PC-9 (cell line): ENCODE measurements around the gene TRABD. TPM values are rescaled to one million over a fixed set of nuclear protein-coding genes. Genes with fewer than 3 reads are reported as not detected.

Experiments used
- BruUV-seq: library from RNA; stranded (reverse); fragments of 400-500 nt; replicated peaks from 2 replicates; lab custom pipeline; 2021; lab: Mats Ljungman, UMichigan
- CTCF ChIA-PET: fragments of 300-600 bp; sonication (Branson Sonifier 250); formaldehyde crosslinking; loops from one replicate; lab custom pipeline; 2022; ENCODE audit warnings: antibody characterized with exemption; lab: Charles Lee
- POLR2A ChIA-PET: fragments of 300-600 bp; sonication (Branson Sonifier 250); formaldehyde crosslinking; loops from one replicate; lab custom pipeline; 2022; ENCODE audit warnings: antibody characterized with exemption; ENCODE audit not compliant: unreplicated experiment; lab: Charles Lee
- DNase-seq, 2 experiments: peaks; one replicate each; pipeline versions ENCODE4 v3.0.0 to v3.0.0-alpha.2; 2015 to 2022; ENCODE audit warnings: mixed read lengths in 1 of 2
- H2AFZ ChIP-seq: fragments of 200-600 bp; sonication (generic); 2 replicates; pipeline ENCODE4 v1.8.1; 2017; ENCODE audit warnings: antibody characterized with exemption
- H3F3A ChIP-seq: fragments of 200-600 bp; sonication (generic); 2 replicates; pipeline ENCODE4 v1.8.1; 2017; ENCODE audit warnings: antibody characterized with exemption, mild to moderate bottlenecking, low read depth; ENCODE audit not compliant: insufficient read depth
- H3K27ac ChIP-seq: fragments of 200-600 bp; sonication (generic); 2 replicates; pipeline ENCODE4 v1.6.1; 2016; ENCODE audit warnings: mixed run types
- H3K27me3 ChIP-seq: fragments of 200-600 bp; sonication (generic); 2 replicates; pipeline ENCODE4 v1.6.1; 2016; ENCODE audit warnings: low read depth, mixed run types; ENCODE audit not compliant: insufficient read depth
- H3K36me3 ChIP-seq: fragments of 200-600 bp; sonication (generic); 2 replicates; pipeline ENCODE4 v1.6.1; 2016; ENCODE audit warnings: low read depth, mixed run types
- H3K4me1 ChIP-seq: fragments of 200-600 bp; sonication (generic); replicated peaks from 2 replicates; pipeline ENCODE4 v1.6.1; 2016; ENCODE audit warnings: mixed run types; ENCODE audit not compliant: insufficient read depth
- H3K4me2 ChIP-seq: fragments of 200-600 bp; sonication (generic); 2 replicates; pipeline ENCODE4 v1.6.1; 2017; ENCODE audit warnings: mixed run types
- H3K4me3 ChIP-seq: fragments of 200-600 bp; sonication (generic); 2 replicates; pipeline ENCODE4 v1.6.1; 2016; ENCODE audit warnings: mixed run types
- H3K79me2 ChIP-seq: fragments of 200-600 bp; sonication (generic); 2 replicates; pipeline ENCODE4 v1.6.1; 2017; ENCODE audit warnings: low read depth, mixed run types
- H3K9me2 ChIP-seq: fragments of 200-600 bp; sonication (generic); 2 replicates; pipeline ENCODE4 v1.8.1; 2017; ENCODE audit warnings: mild to moderate bottlenecking; ENCODE audit not compliant: insufficient read depth
- H3K9me3 ChIP-seq: fragments of 200-600 bp; sonication (generic); 2 replicates; pipeline ENCODE4 v1.8.1; 2016; ENCODE audit warnings: low read depth; ENCODE audit not compliant: insufficient read depth
- H4K20me1 ChIP-seq: fragments of 200-600 bp; sonication (generic); 2 replicates; pipeline ENCODE4 v1.8.1; 2017; ENCODE audit not compliant: insufficient read depth
- CTCF ChIP-seq: fragments of 200-600 bp; sonication (generic); conservative IDR thresholded peaks from 2 replicates; pipeline ENCODE4 v1.6.1; 2017; ENCODE audit warnings: mixed run types, antibody characterized with exemption, mild to moderate bottlenecking, moderate library complexity
- EZH2 ChIP-seq: fragments of 200-600 bp; sonication (generic); IDR thresholded peaks from 2 replicates; pipeline ENCODE4 v1.8.0; 2017; ENCODE audit warnings: antibody characterized with exemption, low read depth
- intact Hi-C: fragments of 100-400 bp; cut with micrococcal nuclease; formaldehyde crosslinking; loops from one replicate; pipeline ENCODE4 v1.10.0; 2022; ENCODE audit not compliant: unreplicated experiment
- total RNA-seq: library from RNA; stranded (reverse); gene quantifications from 2 replicates; pipeline ENCODE4 v1.2.3, GENCODE V29; 2021

TRABD gene
- total RNA-seq, 1 experiment from 2014 or later = 68.2 TPM

DNA sequence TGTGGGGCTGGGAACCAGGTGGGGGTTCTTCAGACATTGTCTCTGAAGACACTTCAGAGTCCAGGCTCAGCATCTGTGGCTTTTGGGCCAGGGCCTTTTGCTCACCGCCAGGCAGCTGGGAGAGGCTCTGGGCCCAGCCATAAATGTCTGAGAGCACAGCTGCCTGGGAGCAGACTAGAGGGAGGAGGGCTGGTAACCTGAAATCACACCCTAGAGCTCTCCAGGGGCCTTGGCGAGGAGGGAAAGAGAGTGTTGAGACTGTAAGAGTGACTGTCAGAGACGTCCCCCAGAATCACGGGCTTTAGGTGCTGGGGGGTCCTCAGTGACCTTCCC lies 4.1 kb downstream of the TRABD start:
- H3K27me3 ChIP-seq = no peaks in the 10 kb centered on the region
- peak overlapping the region; percentile 73 for H3K4me2 ChIP-seq
- intact Hi-C loops = loop anchor here (1.0 kb wide), 1 partner anchor 10 kb away; no protein-coding TSS in a partner anchor
- H3K9me2 ChIP-seq = no peaks in the 10 kb centered on the region
- H3K79me2 ChIP-seq = peaks cover 69% of the 10 kb centered on the region
- no TSS peak for BruUV-seq
- H3K27ac ChIP-seq = peak overlapping the region; percentile 67
- H4K20me1 ChIP-seq = peaks cover 72% of the 10 kb centered on the region
- no peaks in the 10 kb centered on the region for H3K9me3 ChIP-seq
- H3K4me1 ChIP-seq = peaks cover 37% of the 10 kb centered on the region
- peaks cover 24% of the 10 kb centered on the region; the same call in 1 of the 2 replicates for H3K36me3 ChIP-seq
- POLR2A ChIA-PET = interaction anchor here (0.6 kb wide), 1 partner anchor 28 kb away, joined by 6 read pairs; no protein-coding TSS in a partner anchor
- no peak overlapping the region for H2AFZ ChIP-seq
- CTCF ChIA-PET = interaction anchor here (1.3 kb wide), 1 partner anchor 41 kb away, joined by 5 read pairs; no protein-coding TSS in a partner anchor
- H3F3A ChIP-seq = peaks cover 18% of the 10 kb centered on the region; the same call in 1 of the 2 replicates
- peak overlapping the region; percentile 49; the same call in 1 of the 2 replicates for H3K4me3 ChIP-seq
- no peak for DNase-seq
- TF ChIP-seq CTCF (no peak), EZH2 (no peak)

- Histone ChIP-seq H4K20me1 (peaks cover 77% of the 10 kb centered on the region), H3K4me3 (peak overlapping the region; percentile 49; the same call in 1 of the 2 replicates), H3K4me2 (peak overlapping the region; percentile 73), H3K4me1 (peaks cover 35% of the 10 kb centered on the region), H3K9me3 (no peaks in the 10 kb centered on the region), H2AFZ (peak overlapping the region; percentile 49; the same call in 1 of the 2 replicates), H3K79me2 (peaks cover 69% of the 10 kb centered on the region), H3K36me3 (peaks cover 27% of the 10 kb centered on the region; the same call in 1 of the 2 replicates), H3K27ac (peak overlapping the region; percentile 67), H3K9me2 (no peaks in the 10 kb centered on the region), H3F3A (peaks cover 23% of the 10 kb centered on the region; the same call in 1 of the 2 replicates), H3K27me3 (no peaks in the 10 kb centered on the region)
- no TSS peak for BruUV-seq
- peak; percentile 81 to 89 for DNase-seq
- POLR2A ChIA-PET = interaction anchor here (0.5 to 0.6 kb wide), 2 partner anchors 25 to 27 kb away, joined by 3 to 6 read pairs; no protein-coding TSS in a partner anchor
- CTCF ChIA-PET = interaction anchor here (1.3 kb wide), 1 partner anchor 42 kb away, joined by 5 read pairs; no protein-coding TSS in a partner anchor
- intact Hi-C loops = loop anchor here (1.0 kb wide), 1 partner anchor 10 kb away; no protein-coding TSS in a partner anchor
- TF ChIP-seq EZH2 = no peak
- peak; percentile 54; the same call in 1 of the 2 replicates for TF ChIP-seq CTCF
Measured at GRCh38 chr22:50190182-50190940, 4.6 kb downstream of the TRABD start.

DNA sequence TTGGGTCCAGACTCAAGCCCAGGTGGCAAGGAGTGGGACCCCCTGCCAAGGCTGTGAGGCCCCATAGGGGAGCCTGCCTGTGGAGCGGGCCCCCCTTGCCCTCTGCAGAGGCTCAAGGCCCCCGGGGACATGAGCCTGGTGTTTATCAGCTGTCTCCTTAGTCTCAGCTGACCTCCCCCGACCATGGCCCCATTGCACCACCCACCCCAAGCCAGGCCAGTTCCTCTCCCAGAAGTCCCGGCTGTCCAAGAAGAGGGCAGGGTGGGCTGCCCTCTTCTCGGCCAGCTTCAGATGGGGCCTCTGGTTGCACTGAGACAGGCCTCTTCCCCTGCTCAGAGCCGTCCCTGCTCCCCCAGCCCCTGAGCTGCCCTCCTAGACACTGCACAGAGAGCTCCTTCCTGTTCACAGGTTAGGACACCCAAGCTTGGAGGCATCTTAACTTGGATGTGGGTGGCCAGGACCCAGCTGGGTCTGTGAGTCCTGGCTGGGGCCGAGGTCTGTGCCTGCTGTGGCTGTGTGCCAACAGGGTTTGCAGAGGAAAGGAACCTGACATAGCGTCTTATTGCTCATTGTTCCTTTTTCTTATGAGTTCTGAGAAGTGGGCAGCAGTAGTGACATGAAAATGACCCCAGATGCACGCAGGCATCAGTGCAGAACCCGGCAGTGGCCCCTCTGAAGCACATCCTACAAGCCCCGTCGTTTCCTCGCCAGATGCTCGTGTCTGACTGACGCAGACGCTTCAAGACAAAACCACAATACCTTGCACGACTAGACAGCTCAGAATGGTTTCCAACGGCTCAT lies 5.4 kb downstream of the TRABD start:
- Histone ChIP-seq H3K27ac (peak overlapping the region; percentile 67), H3K36me3 (peaks cover 27% of the 10 kb centered on the region; the same call in 1 of the 2 replicates), H3K4me2 (peak overlapping the region; percentile 73), H3K9me3 (no peaks in the 10 kb centered on the region), H2AFZ (peak overlapping the region; percentile 49; the same call in 1 of the 2 replicates), H3K4me1 (peaks cover 34% of the 10 kb centered on the region), H3F3A (peaks cover 24% of the 10 kb centered on the region; the same call in 1 of the 2 replicates), H3K79me2 (peaks cover 68% of the 10 kb centered on the region), H3K4me3 (peak overlapping the region; percentile 49; the same call in 1 of the 2 replicates), H3K27me3 (no peaks in the 10 kb centered on the region), H3K9me2 (no peaks in the 10 kb centered on the region), H4K20me1 (peaks cover 85% of the 10 kb centered on the region)
- DNase-seq = no peak
- no peak for TF ChIP-seq CTCF
- TF ChIP-seq EZH2 = no peak
- POLR2A ChIA-PET = no interaction called here
- intact Hi-C loops = loop anchor here (1.0 kb wide), 1 partner anchor 9 kb away; no protein-coding TSS in a partner anchor
- TSS peak; percentile 16 for BruUV-seq
- CTCF ChIA-PET = no interaction called here
